ENCODE measurements around the gene RGMA. TPM values are rescaled to one million over a fixed set of nuclear protein-coding genes. Genes with fewer than 3 reads are reported as not detected.

RGMA gene
- total and polyA plus RNA-seq, 2 of the 8 experiments (the other 6 are each of a cell fraction or from before 2014, with no cell fraction given) = 19.9 to 39.8 TPM

DNA sequence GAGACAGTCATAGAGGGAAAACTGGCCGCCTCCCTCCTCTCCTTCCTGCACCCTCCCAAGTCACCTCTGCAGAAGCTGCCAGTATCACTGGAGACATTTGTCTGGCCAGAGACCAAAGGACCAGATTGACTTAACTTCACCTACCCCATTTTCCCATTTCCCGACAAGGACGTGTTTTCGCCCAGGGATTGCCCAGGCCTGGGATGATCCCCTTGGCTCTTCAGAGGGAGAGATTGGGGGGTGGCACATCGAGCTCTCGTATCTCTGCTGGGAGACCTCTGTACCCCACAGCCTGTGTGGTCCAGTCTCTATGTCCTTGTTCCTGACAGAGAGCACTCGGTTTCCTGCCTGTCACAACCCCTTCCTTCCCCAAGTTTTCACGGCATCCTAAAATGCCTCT is 31.4 kb downstream of the RGMA start:
- Histone ChIP-seq H3K4me2 (ENCODE audit: insufficient read depth in 1 of 2, low read depth in 2 of 2, low read length in 2 of 2) (no peak overlapping the region; a peak in 1 of 4 replicates), H3K9me3 (ENCODE audit: insufficient read depth in 2 of 2, low read depth in 1 of 2, low read length in 1 of 2) (no peaks in the 10 kb centered on the region), H4K5ac (ENCODE audit: insufficient read length, low read depth, low read length) (no peak overlapping the region), H2AFZ (ENCODE audit: low read length) (no peak overlapping the region), H3K79me2 (ENCODE audit: control insufficient read depth in 1 of 2, insufficient read depth in 2 of 2, low read length in 2 of 2) (peaks cover 11 to 83% of the 10 kb centered on the region in 2 experiments; a peak in 3 of 4 replicates), H2BK12ac (ENCODE audit: low read depth, low read length) (no peak overlapping the region), H3K4me3 (ENCODE audit: extremely low read depth in 1 of 4, insufficient read depth in 2 of 4, low read depth in 3 of 4, low read length in 4 of 4) (no peak overlapping the region), H3K14ac (ENCODE audit: insufficient read length) (no peak overlapping the region), H3K79me1 (ENCODE audit: low read depth, low read length) (peaks cover 41% of the 10 kb centered on the region), H4K91ac (replicated peaks; ENCODE audit: insufficient read length, low read length) (no peak overlapping the region), H2BK20ac (ENCODE audit: low read length) (no peak overlapping the region), H3K27ac (ENCODE audit: low read depth, low read length) (no peak overlapping the region), H3K56ac (replicated peaks; ENCODE audit: insufficient read length, low read depth, low read length) (no peak overlapping the region), H2BK5ac (ENCODE audit: low read depth, low read length) (0 out of 2 replicates have a peak overlapping the region, but pooled peaks have one; percentile 0), H2BK120ac (replicated peaks; ENCODE audit: low read depth, low read length) (no peak overlapping the region), H4K8ac (ENCODE audit: extremely low read depth, insufficient read depth, low read length) (no peak overlapping the region; the same call in 1 of the 2 replicates), H3K9ac (replicated peaks in 1 of 4; ENCODE audit: extremely low read depth in 1 of 4, low read depth in 3 of 4, low read length in 3 of 4) (no peak overlapping the region), H3K23ac (ENCODE audit: insufficient read length) (no peak overlapping the region), H3K23me2 (ENCODE audit: low read depth, low read length) (no peaks in the 10 kb centered on the region), H3K4ac (replicated peaks; ENCODE audit: insufficient read length, low read depth, low read length) (no peak overlapping the region), H3K4me1 (replicated peaks in 1 of 4; ENCODE audit: control insufficient read depth in 3 of 4, insufficient read depth in 4 of 4, low read length in 3 of 4) (peaks cover 16 to 51% (median 27%) of the 10 kb centered on the region in 4 experiments), H3K27me3 (replicated peaks in 1 of 4; ENCODE audit: control insufficient read depth in 3 of 4, extremely low read depth in 1 of 4, insufficient read depth in 3 of 4, low read length in 3 of 4) (no peaks in the 10 kb centered on the region), H2BK15ac (ENCODE audit: low read length) (no peak overlapping the region), H3K36me3 (ENCODE audit: control insufficient read depth in 2 of 4, insufficient read depth in 4 of 4, low read length in 3 of 4) (peaks cover 3 to 72% (median 9%) of the 10 kb centered on the region in 4 experiments; a peak in 7 of 8 replicates), H2AK5ac (ENCODE audit: low read depth, low read length) (no peak overlapping the region), H3K18ac (ENCODE audit: extremely low read depth, low read length) (peak overlapping the region; percentile 81), H4K20me1 (replicated peaks in 1 of 2; ENCODE audit: control insufficient read depth in 1 of 2, insufficient read depth in 2 of 2, low read length in 2 of 2) (peaks cover 17 to 40% of the 10 kb centered on the region in 2 experiments)
- FAIRE-seq = no peak
- ChIA-PET CTCF (ENCODE audit: partially characterized antibody) (interaction anchor here (2.2 to 15.8 kb wide), 5 partner anchors 13 to 30 kb away, joined by 6 to 119 read pairs (median 56); no protein-coding TSS in a partner anchor), POLR2A (ENCODE audit: partially characterized antibody) (interaction anchor here (0.8 to 1.0 kb wide), 2 partner anchors 8 to 15 kb away, joined by 3 read pairs; no protein-coding TSS in a partner anchor)
- DNase-seq (ENCODE audit: low read depth in 1 of 2, low spot score in 2 of 2) = no peak
- WGBS, 2 experiments (ENCODE audit: extremely low coverage in 1 of 2, insufficient coverage in 1 of 2, insufficient read length in 1 of 2, insufficient replicate concordance in 2 of 2, low coverage in 1 of 2, low lambda C conversion rate in 2 of 2, missing lambda C conversion rate in 1 of 2) = 94% methylated on average over 8 of the region's 8 CpGs; no CpG with 5 or more reads in 1 of the 2 experiments
- TF ChIP-seq BCL11A (IDR thresholded peaks at IDR 0.05; ENCODE audit: low read depth in 2 of 2, low read length in 2 of 2) (no peak), RBBP5 (IDR thresholded peaks at IDR 0.05; ENCODE audit: borderline replicate concordance, low read depth, low read length) (no peak)

Measured in H1 (cell line).